Measurements from ENCODE around the gene PPP1R9B. TPM values are rescaled to one million over a fixed set of nuclear protein-coding genes. Genes with fewer than 3 reads are reported as not detected.

The PPP1R9B gene
- total RNA-seq, 1 donor from 2014 or later: 35.2 TPM

GRCh38 chr17:50125420-50125997, 25.0 kb downstream of the PPP1R9B start:
- Histone ChIP-seq H3K27me3 (ENCODE audit: control insufficient read depth, insufficient read depth, low read length) (no peaks in the 10 kb centered on the region), H3K36me3 (ENCODE audit: control insufficient read depth, insufficient read depth, low read length) (no peaks in the 10 kb centered on the region), H3K4me3 (ENCODE audit: low read depth, low read length) (no peak overlapping the region)
- no peak for TF ChIP-seq CTCF (IDR thresholded peaks at IDR 0.05; ENCODE audit: insufficient read depth, low read length, poor library complexity, severe bottlenecking)
- DNase-seq (ENCODE audit: low read depth): no peak

GRCh38 chr17:50123649-50124349, 26.7 kb downstream of the PPP1R9B start:
- no peaks in the 10 kb centered on the region for H3K36me3 ChIP-seq (ENCODE audit: control insufficient read depth, insufficient read depth, low read length)
- no peak for TF ChIP-seq CTCF (IDR thresholded peaks at IDR 0.05; ENCODE audit: insufficient read depth, low read length, poor library complexity, severe bottlenecking)
- no peaks in the 10 kb centered on the region for H3K27me3 ChIP-seq (ENCODE audit: control insufficient read depth, insufficient read depth, low read length)
- DNase-seq (ENCODE audit: low read depth): no peak
- H3K4me3 ChIP-seq (ENCODE audit: low read depth, low read length): no peak overlapping the region

GRCh38 chr17:50122945-50123344, 27.5 kb downstream of the PPP1R9B start:
- Histone ChIP-seq H3K4me3 (ENCODE audit: low read depth, low read length) (no peak overlapping the region), H3K27me3 (ENCODE audit: control insufficient read depth, insufficient read depth, low read length) (no peaks in the 10 kb centered on the region), H3K36me3 (ENCODE audit: control insufficient read depth, insufficient read depth, low read length) (no peaks in the 10 kb centered on the region)
- no peak for DNase-seq (ENCODE audit: low read depth)
- no peak for TF ChIP-seq CTCF (IDR thresholded peaks at IDR 0.05; ENCODE audit: insufficient read depth, low read length, poor library complexity, severe bottlenecking)

GRCh38 chr17:50120475-50121253, 29.8 kb downstream of the PPP1R9B start:
- DNase-seq (ENCODE audit: low read depth): no peak
- peaks cover 2% of the 10 kb centered on the region for H3K27me3 ChIP-seq (ENCODE audit: control insufficient read depth, insufficient read depth, low read length)
- no peak for TF ChIP-seq CTCF (IDR thresholded peaks at IDR 0.05; ENCODE audit: insufficient read depth, low read length, poor library complexity, severe bottlenecking)
- H3K36me3 ChIP-seq (ENCODE audit: control insufficient read depth, insufficient read depth, low read length): no peaks in the 10 kb centered on the region
- H3K4me3 ChIP-seq (ENCODE audit: low read depth, low read length): no peak overlapping the region

GRCh38 chr17:50118828-50119218, 31.7 kb downstream of the PPP1R9B start:
- no peak for DNase-seq (ENCODE audit: low read depth)
- no peak for TF ChIP-seq CTCF (IDR thresholded peaks at IDR 0.05; ENCODE audit: insufficient read depth, low read length, poor library complexity, severe bottlenecking)
- peaks cover 2% of the 10 kb centered on the region for H3K27me3 ChIP-seq (ENCODE audit: control insufficient read depth, insufficient read depth, low read length)
- no peaks in the 10 kb centered on the region for H3K36me3 ChIP-seq (ENCODE audit: control insufficient read depth, insufficient read depth, low read length)
- no peak overlapping the region for H3K4me3 ChIP-seq (ENCODE audit: low read depth, low read length)

Data from kidney epithelial cell (primary cell).